Measurements from ENCODE around the gene MAP7D3.

MAP7D3 gene

DNA sequence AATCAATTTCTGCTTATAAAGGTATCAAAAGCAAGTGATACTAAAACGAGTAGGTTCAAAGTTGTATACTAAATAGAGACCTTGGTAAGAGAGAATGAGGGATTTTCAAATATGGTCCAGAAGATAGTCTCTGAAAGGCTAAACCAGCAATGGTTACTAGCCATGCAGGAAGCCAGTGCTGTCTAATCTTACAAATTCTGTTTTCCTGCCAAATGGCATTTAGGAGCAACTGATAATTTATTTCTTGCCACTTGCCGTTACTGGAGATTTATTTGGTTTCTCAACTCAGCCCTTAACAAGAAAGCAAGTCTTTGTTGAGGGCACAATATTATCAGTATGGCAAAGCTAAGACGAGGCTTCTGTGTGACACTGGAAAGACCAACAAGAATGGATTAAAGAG is 47.2 kb downstream of the MAP7D3 start:
- no peak for DNase-seq (ENCODE audit: extremely low spot score)
- TF ChIP-seq, protein P1, sequence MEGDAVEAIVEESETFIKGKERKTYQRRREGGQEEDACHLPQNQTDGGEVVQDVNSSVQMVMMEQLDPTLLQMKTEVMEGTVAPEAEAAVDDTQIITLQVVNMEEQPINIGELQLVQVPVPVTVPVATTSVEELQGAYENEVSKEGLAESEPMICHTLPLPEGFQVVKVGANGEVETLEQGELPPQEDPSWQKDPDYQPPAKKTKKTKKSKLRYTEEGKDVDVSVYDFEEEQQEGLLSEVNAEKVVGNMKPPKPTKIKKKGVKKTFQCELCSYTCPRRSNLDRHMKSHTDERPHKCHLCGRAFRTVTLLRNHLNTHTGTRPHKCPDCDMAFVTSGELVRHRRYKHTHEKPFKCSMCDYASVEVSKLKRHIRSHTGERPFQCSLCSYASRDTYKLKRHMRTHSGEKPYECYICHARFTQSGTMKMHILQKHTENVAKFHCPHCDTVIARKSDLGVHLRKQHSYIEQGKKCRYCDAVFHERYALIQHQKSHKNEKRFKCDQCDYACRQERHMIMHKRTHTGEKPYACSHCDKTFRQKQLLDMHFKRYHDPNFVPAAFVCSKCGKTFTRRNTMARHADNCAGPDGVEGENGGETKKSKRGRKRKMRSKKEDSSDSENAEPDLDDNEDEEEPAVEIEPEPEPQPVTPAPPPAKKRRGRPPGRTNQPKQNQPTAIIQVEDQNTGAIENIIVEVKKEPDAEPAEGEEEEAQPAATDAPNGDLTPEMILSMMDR (IDR thresholded peaks at IDR 0.05; ENCODE audit: control extremely low read depth, extremely low read depth, low read depth, missing control alignments), result no peak
- ChIA-PET CTCF (interaction anchor here (1.0 to 1.4 kb wide), 2 partner anchors 13 to 21 kb away, joined by 3 read pairs; no protein-coding TSS in a partner anchor), POLR2A (no interaction called here)

DNA sequence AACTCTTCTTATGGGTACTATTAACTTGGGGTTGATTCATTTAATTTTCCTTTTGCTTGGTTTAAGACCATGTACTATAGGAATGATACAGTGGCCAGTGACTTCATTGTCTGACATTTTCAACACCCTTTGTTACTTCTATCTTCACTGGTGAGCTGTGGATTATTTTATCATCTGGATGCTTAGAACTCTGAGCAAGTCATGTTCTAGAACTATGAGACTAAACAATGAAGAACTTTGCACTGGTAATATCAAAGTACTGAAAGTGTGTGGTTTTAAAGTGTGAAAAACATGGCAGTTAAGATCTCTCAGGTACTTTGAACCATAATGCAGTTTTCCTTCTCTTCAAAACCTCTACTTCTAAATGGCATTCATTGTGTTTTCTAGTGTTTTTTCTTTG is 47.8 kb downstream of the MAP7D3 start:
- TF ChIP-seq, protein P1 (IDR thresholded peaks at IDR 0.05; ENCODE audit: control extremely low read depth, extremely low read depth, low read depth, missing control alignments), result no peak
- DNase-seq (ENCODE audit: extremely low spot score), result no peak
- POLR2A ChIA-PET, result no interaction called here
- CTCF ChIA-PET, result interaction anchor here (0.9 to 1.2 kb wide), 3 partner anchors 12 to 65 kb away, joined by 3 read pairs; no protein-coding TSS in a partner anchor

DNA sequence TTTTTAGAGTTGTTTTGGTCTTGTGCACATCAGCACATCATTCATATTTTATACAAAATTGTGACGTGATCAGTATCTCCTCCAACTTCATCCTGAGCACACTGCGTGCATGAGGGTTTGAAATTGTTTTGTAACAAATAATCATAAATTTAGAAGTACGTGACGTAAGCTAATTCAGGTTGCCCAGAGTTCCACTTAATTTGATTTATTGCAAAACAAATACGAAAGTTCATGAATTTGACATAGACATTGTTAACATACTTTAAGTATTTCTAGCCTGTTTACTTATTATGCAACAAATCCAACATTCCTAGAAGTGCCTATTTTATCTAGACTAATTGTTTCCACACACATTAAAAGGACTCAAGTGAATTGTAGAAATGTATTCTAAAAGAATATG is 48.3 kb downstream of the MAP7D3 start:
- DNase-seq (ENCODE audit: extremely low spot score), result no peak
- TF ChIP-seq, protein P1 (IDR thresholded peaks at IDR 0.05; ENCODE audit: control extremely low read depth, extremely low read depth, low read depth, missing control alignments), result no peak
- ChIA-PET CTCF (interaction anchor here (0.9 to 1.2 kb wide), 2 partner anchors 24 to 66 kb away, joined by 3 read pairs; no protein-coding TSS in a partner anchor), POLR2A (no interaction called here)

DNA sequence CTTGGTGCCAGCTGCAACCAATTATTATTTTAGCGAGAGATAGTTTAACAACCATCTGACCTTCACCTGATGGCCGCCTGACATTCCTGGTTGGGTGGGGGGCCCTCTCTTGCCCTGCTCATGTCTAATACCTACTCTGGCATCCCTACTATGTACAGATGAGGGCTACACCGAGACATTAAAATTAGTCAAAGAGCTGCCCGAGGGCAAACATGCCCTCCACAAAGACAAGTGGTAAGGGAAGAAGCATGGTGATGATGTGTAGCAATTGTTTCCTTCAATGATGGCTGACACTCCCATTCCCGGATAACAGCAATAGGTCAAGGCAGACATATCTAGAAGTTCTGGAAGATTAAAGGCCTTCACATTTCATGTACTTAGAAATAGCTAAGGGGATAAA is 49.6 kb downstream of the MAP7D3 start:
- TF ChIP-seq, protein P1 (IDR thresholded peaks at IDR 0.05; ENCODE audit: control extremely low read depth, extremely low read depth, low read depth, missing control alignments), result no peak
- POLR2A ChIA-PET, result no interaction called here
- no peak for DNase-seq (ENCODE audit: extremely low spot score)
- CTCF ChIA-PET, result interaction anchor here (0.9 to 1.1 kb wide), 2 partner anchors 13 to 173 kb away, joined by 3 to 4 read pairs; no protein-coding TSS in a partner anchor

DNA sequence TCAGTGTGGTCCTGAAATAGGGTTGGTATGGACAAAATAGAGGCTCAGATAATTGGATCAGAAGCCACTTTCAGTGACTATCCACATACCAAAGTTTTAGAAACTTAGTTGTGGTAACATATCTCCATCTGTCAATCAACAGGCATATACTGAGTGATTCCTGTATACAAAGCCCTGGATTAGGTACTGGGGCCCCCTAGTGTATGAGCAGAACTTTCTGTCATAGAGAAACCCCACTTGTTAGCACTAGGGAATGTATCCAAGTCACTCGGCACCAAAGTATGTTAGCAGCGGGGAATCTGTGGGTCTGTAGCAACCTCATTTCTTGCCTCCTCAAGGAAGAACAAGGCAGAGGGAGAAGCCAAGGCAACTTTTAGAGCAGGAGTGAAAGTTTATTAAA is 50.7 kb downstream of the MAP7D3 start:
- ChIA-PET CTCF (no interaction called here), POLR2A (no interaction called here)
- TF ChIP-seq, protein P1 (IDR thresholded peaks at IDR 0.05; ENCODE audit: control extremely low read depth, extremely low read depth, low read depth, missing control alignments), result peak; percentile 2
- no peak for DNase-seq (ENCODE audit: extremely low spot score)

DNA sequence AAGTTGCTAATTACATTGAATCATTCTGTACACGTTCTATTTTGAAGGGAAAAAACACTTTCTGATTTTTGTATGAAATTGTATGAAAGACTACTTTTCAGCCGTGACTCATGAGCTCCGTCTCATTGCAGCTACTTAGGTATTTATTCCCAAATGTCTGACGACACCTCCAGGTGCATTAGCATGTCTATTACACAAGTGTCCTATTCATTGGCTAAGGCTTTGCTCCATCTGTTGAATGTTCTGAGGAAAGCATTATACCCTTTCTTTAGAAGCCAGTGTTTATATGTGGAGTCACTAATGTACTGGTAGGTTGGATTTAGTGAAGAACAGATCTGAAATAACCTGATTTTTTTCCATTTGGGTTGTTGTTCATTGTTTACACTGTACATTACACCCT is 51.8 kb downstream of the MAP7D3 start:
- POLR2A ChIA-PET, result no interaction called here
- CTCF ChIA-PET, result no interaction called here
- no peak for DNase-seq (ENCODE audit: extremely low spot score)
- TF ChIP-seq, protein P1 (IDR thresholded peaks at IDR 0.05; ENCODE audit: control extremely low read depth, extremely low read depth, low read depth, missing control alignments), result no peak
